ENCODE measurements around the gene CDK6.
A peak's percentile ranks its signal among the peaks of the same experiment; 100 is the strongest.

Gene CDK6

DNA sequence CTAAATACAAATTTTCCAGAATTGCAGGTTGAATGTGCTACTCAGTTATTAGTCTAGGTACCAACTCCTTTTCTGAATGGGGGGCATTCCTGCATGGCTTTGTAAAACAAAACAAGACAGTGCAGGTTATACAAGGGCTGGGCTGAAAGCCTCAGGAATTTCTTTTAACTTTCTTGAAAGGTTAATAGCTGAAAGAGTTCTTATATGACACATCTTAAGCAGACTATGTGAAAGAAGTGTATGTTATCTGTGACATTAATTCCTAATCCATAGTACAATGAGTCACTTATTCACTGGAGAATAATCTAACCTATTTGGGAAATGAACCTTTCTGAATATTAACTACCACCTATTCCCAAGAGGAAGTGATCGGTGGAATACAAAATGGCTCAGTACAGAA lies 130.5 kb downstream of the CDK6 start:
- DNase-seq, result no peak

DNA sequence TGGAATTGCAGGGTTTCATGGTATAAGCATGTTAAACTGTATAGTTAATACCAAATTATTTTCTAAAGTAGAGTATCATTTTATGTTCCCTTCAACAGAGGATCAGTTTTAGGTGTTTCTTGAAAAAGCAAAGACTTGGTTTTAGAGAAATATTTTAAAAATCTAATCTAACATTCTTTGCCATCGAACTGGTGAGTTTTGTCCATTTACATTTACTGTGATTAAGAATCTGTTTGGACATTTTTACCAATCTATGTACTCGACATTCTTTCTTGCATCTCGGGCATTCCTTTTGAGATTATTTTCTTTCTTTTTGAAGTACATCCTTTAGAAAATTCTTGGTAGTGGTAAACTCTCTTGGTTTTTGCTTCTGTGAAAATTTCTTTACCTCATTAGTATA lies 131.5 kb downstream of the CDK6 start:
- no peak for DNase-seq

DNA sequence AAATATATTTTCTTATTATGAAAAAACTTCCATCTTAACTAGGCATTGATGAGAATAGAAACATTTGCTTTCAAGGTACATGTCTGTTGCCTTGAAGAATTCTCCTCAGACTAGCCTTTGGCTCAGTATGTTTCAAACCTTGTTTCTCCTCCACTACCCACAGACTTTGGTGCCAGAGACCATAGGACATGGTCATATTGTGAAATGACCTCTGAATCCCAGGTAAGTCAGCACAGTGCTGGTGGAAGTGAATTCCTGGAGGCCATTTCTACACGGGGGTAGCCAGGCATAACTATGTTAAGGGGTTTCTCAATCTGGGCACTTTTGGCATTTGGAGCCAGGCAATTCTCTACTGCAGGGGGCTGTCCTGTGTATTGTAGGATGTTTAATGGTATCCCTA lies 133.8 kb downstream of the CDK6 start:
- DNase-seq, result no peak

DNA sequence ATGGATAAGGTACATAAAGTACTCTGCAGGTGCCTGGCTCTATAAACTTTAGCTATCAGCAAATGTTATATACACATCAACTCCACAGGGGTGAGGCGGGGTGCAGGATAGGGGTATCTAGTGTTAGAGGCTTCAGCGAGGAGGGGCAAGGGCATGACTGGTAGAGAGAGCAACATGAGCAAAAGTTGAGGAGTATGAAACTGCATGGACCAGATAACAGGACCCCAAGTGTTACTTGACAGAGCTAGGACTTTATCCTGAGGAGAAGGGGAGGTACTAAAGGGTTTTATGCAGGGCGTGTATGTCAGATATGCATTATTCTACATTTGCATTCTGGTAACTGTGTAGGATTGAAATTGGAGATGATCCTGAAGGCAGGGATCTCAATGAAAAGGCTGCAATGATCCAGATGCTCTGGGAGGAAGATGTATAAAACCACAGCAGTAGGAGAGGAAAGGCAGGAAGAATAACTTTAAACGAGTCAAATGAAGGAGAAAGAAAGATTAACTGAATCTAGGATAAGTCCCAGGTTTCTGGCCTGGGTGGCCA lies 136.3 kb downstream of the CDK6 start:
- no peak for DNase-seq

DNA sequence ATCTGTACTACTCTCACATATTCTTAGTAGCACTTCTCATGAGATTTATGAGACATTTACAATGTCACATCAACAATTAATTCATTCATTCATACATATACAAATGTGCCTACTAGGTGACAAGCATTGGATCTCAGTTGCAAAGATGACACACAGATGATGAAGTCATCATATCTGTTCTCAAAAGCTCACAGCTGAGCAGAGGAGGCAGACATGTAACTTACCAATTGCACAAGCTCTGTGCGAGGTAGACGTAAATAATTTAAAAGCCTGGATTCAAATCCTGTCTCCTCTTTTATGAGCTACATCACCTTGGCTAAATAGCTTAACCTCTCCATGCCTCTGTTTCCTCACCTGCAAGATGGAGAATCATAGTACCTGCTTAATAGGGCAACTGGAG lies 136.8 kb downstream of the CDK6 start:
- no peak for DNase-seq

DNA sequence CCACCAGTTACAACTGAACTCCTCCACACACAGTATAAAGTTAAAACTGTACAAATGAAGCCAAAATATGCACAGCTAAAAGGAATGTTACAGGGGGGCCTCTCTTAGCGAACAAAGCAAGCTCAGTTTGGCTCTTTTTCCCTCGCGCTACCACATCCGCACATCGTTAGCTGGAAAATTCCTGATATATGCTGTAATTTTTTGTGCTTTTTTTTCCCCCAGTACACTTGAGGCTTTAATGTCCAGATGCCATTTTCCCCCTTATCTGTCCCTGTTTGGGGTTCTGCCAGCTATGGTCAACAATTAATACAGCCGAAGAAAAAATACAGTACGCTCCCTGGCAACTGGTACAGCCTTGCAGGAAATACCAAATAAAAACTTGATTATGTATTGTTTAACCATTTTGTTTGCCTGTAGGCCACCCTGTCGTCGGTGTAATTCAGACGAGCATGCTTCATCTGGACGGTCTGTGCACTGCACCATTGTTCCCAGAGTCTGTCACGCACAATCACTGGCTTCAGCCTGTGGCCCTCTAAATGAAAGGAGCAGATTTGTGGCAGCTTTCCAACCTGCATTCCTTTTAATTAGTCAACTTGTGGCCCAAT lies 138.0 kb downstream of the CDK6 start:
- no peak for DNase-seq

DNA sequence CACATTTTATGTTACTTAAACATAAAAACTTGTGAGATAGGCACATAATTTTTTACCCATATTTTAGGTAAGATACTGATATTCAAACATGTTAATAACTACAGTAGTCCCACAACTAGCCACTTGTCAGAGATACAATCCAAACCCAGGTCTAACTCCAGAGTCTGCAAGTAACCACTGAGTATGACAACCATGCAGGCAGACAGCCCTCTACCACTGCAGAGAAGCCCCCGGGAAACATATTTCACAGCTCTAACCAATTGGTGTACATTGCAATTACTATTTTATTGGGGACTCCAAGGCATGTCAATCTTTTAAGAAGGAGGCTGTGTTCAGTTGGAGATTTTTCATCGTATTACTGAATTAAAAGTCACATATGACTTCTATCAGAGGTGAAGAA lies 139.0 kb downstream of the CDK6 start:
- no peak for DNase-seq

DNA sequence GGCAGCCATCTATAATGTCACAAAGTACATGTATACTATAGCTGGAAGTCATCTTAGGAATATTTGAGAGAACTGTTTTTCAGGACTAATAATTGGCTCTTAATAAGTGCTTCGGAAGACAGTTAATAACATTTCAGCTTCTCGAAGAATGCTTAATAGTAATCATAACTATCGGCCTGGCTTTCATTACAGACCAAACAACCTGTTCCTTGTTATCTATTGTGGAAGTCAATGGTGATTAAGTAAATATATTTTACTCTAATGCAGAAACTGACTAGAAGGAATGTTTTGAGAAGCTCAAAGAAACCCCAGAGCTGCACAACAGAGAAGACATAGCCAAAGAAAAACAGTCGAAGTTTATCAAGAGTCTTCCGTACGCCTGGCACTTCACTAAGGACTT lies 139.4 kb downstream of the CDK6 start:
- no peak for DNase-seq

DNA sequence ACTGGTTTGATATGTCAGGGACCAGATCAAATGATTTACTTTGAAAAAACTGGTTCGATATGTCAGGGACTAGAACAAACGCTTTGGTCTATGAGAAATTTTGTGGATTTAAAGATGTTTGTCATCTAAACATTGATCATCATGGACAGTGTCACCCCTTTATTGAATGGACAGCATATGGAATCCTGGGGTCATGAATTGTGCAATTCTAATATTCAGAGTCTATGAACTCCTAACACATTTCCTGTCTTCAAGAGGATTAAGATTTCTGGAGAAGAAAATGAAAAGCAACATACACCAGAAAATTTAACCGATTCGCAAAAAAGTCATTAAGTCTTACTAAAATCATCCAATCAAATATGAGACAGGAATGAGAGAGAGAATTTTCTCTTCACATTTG lies 139.8 kb downstream of the CDK6 start:
- no peak for DNase-seq

DNA sequence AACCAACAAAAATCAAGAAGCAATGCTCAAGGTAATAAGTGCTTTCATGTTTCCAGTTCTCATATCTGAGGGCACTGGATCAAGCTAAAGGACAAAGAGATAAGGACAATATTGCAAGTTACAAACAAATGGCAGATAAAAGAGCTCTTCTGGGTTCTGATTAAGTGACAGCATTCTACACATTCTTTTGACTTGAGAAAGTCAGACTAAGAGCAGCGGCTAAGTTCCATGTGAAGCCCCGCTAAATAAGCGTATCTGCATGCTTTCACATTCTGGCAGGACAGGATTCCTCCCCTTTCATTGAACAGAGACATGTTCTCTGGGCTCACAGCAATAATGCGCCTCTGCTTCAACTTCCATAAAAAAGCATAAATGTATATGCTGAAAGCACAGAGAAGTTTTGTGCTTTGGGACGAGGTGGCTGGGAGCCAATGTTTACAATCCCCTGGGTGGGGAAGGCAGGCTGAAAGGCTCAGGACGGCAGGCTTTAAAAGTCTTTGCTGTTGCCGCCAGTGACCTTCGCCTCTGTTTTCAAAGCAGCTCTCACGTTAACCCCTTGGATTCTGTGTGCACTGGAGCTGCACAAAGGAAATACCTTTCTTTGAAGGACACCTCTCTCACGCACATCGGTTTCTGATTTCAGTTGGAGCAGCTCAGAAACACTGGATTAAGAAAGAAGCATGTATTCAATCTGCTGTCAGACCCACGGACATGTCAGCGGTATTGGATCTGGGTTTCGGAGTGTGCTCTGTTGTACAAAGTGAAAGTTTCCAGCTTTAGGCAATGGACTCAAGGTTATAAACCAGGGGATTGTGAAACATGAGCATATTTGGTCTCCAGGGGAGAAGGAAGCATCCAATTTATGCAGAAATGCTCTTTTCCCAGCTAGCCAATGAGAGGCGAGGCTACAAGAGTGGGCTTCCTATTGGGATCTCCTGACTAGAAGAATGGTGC lies 140.8 kb downstream of the CDK6 start:
- no peak for DNase-seq

DNA sequence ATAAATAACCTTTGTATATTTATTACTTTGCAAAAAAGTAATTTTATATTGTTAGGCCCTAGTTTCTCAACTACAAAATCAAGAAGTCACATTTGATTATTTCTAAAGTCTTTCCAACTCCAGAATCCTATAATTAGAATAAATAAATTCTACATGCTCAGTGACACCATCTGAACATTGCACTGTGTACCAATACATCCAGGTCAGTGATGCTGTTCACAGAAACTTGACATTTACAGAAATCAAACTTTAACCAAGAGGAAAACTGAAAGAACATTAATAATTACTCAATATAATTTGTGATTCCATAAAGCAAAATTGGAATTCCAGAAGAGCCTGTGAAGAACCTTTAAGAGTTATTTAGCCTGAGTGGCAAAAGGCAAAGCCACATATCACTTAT lies 142.2 kb downstream of the CDK6 start:
- no peak for DNase-seq

DNA sequence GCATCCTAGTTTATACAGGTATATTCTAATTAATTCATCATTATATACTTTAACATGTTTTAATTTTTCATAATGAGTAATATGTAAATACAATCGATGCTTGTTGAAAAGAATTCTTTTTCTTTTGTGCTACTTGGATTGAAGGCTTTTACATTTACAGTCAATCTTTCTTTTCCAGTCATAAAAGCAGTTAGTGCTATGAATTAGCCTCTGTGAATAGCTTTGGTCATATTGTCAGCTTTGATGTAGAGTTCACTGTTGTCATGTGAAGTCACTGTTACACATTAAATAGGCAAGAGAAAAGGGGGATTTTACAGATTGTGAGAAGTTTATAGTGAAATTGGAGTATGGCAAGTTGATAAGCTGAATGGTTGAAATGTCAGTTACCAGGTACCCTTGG lies 142.9 kb downstream of the CDK6 start:
- DNase-seq, result no peak

DNA sequence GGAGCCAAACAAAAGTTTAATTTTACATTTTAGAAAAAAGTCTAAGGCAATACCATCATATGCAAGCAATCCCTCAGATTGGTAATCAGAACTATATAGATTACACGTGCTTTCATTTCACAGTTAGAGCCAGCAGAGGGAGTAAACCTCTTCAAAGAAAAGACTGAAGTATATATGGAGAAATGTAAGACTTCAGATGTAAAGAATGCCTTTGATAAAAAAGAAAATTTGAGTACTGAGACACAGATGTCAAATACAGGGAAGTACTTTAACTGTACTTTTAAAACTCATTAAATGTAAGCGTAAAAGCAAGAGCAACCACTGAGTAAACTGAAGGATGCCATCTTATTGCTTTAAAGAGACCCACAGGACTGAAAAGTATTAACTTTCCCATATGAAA lies 144.8 kb downstream of the CDK6 start:
- DNase-seq, result no peak

DNA sequence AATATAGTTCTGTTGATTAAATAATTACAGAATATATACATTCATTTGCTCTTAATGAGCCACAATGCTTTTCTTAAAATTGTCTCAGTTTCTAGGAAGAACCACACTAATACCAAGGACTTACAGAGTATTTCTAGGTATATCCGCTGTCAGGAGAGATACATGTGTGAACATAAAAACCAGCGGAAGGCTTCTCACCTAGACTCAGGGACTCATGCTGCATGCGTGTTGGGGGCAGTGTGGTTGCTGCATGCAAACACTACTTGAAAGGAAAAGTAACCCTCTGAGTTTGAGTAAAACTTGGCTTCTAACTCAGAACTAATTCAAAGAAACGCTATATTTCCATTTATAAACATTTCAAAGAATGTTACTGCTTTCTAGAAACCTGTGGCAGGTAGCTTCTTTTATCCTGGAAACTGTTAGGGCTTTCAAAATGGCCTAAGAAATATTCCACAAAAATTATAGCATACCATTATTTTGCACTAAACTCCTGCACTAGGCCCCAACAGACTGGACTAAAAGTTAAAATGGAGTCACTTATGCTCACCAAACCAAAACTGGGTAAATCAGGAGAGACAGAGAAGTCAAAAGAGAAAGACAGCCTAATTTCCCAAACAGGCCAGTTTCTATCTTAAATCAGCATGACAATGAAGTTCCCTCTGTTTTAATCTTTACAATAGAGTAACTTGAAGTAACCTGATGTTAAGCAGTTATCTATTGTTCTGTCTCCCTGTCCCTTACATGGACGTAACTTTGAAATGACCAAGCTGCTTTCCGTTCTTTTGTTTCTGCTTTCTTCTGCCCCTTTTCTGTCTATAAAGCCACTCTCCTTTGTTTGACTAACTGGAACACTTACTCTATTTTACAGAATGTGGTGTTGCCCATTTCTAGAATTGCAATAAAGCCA lies 151.0 kb downstream of the CDK6 start:
- DNase-seq, result peak; percentile 5

DNA sequence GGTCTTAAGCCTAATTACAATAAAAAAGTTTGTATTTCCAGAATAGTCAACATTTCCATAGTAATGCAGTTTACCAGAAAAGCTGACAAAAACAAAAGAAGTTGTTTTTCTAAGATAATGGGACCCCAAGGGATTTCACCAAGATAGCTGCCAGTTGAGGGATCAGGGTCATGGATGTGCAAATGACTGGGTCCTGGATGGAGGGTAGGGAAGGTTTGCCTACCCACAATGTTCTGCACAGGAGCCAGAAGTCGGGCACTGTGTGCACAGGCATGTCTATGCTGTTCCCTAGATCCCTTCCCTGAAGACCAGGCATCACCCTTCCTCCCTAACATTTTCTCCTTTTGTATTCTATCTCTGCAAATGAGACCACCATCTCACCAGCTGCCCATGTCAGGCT lies 152.1 kb downstream of the CDK6 start:
- DNase-seq, result no peak

DNA sequence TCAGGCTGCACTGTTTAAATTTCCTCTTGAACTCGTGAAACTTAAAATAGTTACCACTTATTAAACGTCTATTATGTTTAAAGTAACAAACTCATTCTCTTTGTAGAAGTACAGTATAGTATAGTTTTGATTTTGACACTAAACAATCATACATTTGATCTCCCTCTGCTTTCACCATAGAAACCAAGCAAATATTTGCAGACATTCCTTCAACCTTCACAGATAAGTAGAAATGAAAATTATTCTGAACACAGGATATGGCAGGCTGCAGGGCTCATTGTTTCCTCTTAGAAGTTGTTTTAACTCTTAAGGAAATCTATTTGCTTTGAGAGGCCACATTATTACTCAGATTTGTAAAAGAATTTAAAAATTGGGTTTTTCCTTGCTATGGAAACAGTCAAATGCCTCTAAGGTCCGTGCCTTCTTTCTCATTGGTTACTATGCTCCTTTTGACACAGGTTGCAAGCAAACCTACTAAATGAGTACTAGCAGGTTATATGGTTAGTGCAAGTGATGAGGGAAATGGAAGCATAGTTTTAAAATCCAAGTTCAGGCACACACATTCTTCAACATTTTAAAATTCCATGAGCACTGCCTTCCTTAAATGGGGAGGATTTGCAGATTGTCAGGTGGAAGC lies 153.4 kb downstream of the CDK6 start:
- no peak for DNase-seq

DNA sequence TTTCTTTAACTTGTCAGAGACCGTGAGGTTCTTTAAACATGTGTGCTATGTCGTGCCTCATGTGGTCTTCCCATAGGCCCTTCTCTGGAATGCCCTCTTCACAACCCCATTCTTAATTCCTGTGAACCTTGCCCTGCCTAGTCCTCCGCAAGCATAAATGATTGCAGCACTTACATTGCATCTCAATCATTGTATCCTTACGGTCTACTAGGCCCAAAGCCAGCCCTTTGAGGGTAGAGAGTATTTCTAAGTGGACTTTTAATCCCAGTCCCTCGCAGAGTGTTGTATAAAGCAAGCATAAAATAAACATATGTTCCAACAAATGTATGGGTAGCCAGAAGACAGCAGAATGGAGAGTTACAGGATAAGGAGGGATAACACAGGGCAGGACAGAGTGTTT lies 154.0 kb downstream of the CDK6 start:
- no peak for DNase-seq

DNA sequence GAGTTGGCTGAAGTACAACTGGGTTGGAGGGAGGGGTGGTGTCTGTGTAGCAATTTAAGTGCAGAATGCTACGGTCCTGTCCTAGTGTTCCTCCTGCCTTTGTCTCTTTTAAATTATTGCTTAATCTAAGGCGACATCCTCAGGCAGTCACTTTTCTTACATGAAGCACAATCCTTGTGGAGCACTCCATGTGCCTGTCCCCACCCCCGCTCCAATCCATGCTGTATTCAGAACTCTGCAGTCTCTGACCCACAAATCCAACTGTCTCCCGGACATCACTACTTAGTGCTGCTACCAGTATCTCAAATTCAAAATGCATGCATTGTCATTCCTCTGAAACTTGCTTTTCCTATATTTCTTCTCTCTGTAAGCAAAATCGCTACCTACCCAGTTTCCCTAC lies 154.7 kb downstream of the CDK6 start:
- DNase-seq, result no peak

DNA sequence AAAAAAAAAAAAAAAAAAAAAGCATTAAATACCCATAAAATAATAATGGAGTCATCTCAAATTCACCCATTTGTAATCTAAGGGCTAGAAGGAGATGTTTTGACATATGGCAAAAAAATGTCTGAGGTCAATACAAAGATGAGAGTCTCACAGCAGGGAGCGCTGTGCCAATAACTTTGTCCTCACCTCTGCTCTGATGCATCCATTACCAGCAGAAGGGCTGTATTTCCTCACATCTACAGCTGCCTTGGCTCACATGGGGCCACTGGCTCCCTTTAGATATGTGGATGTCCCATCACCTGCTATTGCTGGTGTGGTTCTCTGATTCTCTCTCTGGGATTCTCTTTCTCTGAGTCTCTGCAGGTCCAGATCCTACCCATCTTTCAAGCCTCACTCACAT lies 155.9 kb downstream of the CDK6 start:
- no peak for DNase-seq

DNA sequence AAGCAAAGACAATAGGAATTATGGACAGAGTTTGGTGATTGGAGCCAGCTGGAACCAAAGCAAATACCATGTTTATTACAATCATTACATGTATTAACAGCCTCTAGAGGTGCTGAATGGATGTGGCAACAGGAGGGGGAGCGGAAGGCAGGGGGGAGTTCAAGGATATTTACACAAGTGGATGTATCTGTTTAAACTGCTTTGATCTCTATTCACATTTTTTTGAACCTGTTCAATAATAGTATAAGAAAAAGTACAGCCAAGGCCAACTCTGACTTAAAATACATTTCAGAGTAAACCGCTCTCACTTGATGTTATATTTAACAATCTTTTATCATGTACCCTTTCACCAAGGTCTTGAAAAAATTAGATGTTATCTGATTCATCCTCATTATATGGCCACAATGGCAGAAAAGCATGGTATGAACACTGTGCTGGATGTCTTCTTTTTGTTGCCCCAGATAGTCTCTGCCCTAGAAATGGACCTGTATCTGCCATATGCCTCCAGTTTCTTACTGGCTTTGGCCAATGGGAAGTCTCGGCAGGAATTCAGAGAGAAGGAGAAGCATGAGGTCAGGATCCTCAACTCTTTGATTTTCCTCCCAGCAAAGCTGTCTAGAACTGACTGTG lies 158.0 kb downstream of the CDK6 start:
- no peak for DNase-seq

DNA sequence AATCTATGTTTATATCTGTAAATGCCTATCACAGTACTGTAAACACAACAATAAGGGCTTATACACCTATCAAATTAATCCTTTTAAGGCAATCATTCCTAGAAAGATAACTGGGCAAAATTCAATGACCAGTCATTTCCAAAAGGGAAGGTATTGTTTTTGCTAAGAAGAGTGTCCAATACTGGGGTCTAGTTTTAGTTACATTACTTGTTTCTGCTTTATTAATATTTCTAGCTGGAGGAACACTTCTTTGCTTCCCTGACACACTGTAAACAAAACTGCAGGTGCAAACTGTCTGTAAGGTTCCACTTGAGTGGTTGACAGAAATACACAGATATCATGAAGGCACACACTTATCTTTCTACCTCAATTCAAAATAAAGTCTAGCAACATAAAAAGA lies 162.0 kb downstream of the CDK6 start:
- no peak for DNase-seq

DNA sequence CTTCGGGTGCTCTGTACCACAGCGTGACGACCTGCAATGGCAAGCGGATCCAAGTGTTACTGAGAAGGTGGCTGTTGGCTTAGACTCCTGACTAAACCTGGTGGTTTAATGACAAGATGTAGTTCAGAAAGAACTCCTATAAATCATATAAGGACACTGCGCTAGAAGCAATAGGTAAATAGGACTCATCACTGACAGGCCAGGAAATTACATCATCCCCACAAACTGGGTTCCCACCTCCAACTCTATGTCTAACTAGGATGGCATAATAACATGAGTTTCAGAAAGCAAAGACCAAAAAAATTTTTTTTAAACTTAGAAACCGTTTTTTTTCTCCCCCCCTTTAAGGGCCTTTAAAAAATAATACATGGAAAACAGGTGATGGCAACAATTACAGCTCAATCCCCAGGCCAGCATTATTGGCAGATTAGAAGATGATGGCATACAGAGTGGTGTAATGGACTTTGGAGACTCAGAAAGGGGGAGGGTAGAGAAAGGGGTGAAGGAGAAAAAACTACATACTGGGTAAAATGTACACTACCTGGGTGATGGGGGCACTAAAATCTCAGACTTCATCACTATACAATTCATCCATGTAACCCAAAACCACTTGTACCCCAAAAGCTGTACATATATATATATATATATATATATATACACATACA lies 164.7 kb downstream of the CDK6 start:
- DNase-seq, result no peak

All from effector CD8-positive, alpha-beta T cell (primary cell).